Stomach smooth muscle (tissue), 2 donors: ENCODE data around the gene FNDC11.

ENCODE experiments used
- H3K27ac ChIP-seq: one replicate; pipeline ENCODE4 v1.7.0; 2013; ENCODE audit warnings: mild to moderate bottlenecking, low read length, inconsistent platforms
- H3K27me3 ChIP-seq, 2 donors: one replicate each; pipeline ENCODE4 v1.7.0; 2013; ENCODE audit warnings: low read length in 2 of 2; ENCODE audit not compliant: insufficient read depth in 2 of 2, control insufficient read depth in 1 of 2
- H3K36me3 ChIP-seq, 2 donors: one replicate each; pipeline ENCODE4 v1.7.0; 2013; ENCODE audit warnings: low read length in 2 of 2; ENCODE audit not compliant: control insufficient read depth in 2 of 2, insufficient read depth in 2 of 2
- H3K4me1 ChIP-seq: one replicate; pipeline ENCODE4 v1.7.0; 2013; ENCODE audit warnings: low read length; ENCODE audit not compliant: control insufficient read depth, insufficient read depth
- H3K4me3 ChIP-seq, 2 donors: one replicate each; pipeline ENCODE4 v1.7.0; 2013; ENCODE audit warnings: low read length in 2 of 2
- H3K9ac ChIP-seq, 2 donors: one replicate each; pipeline ENCODE4 v1.7.0; 2013; ENCODE audit warnings: low read length in 2 of 2, mild to moderate bottlenecking in 1 of 2
- H3K9me3 ChIP-seq, 2 donors: one replicate each; pipeline ENCODE4 v1.7.0; 2013; ENCODE audit warnings: low read length in 2 of 2; ENCODE audit not compliant: control insufficient read depth in 2 of 2
- donor health status: healthy.
- donor health status: Pancreatic carcinoma.

FNDC11 gene

DNA sequence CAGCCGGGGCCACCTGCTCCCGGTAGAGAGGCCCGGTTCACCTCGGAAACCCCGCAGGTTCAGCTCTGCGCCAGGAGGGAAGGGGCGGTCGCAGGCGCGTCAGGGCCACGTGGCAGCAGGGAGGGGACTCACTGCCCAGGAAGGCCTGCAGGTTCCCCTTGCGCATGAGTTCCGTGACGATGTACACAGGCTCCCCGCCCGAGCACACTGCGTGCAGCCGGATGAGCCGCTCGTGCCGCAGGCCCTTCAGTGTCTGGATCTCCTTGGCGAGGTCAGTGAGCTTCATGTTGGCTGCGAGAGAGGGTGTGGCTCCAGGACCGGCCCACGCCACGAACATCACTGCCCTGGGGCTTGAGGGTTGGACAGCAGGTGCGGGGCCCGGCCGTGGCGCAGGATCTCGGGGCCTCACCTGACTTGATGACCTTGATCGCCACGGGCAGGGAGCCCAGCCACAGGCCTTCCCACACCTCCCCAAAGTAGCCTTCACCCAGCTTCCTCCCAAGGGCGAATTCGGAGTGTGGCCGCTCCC, 11.9 kb upstream of the FNDC11 start:
- no peak overlapping the region for H3K9ac ChIP-seq
- no peak overlapping the region for H3K4me3 ChIP-seq
- H3K4me1 ChIP-seq: peaks cover 6% of the 10 kb centered on the region
- H3K36me3 ChIP-seq: no peaks in the 10 kb centered on the region
- no peaks in the 10 kb centered on the region for H3K9me3 ChIP-seq
- no peak overlapping the region for H3K27ac ChIP-seq
- peaks cover 6 to 7% of the 10 kb centered on the region in 2 donors for H3K27me3 ChIP-seq

DNA sequence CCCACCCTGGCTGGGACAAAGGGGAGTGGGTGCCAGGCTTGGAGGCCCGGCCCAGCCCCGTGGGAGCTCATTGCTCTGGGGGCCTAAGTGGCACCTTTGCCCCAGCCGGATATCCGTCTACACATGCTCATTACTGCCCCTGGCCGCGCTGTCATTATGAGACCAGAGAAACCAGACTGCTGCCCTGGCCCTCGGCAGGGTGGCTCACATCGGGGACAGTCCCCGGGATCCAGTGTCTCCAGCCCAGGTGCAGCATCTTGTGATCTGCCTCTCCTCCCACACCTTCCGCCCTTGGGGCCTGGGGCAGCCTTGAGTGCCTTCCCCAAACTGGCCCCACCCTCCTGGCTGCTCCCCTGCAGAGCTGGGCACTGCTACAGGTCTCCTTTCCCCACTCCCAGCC, 11.3 kb upstream of the FNDC11 start:
- Histone ChIP-seq H3K36me3 (no peaks in the 10 kb centered on the region), H3K4me1 (peaks cover 2% of the 10 kb centered on the region), H3K9me3 (no peaks in the 10 kb centered on the region), H3K27ac (no peak overlapping the region), H3K4me3 (no peak overlapping the region), H3K27me3 (peaks cover 3 to 8% of the 10 kb centered on the region in 2 donors), H3K9ac (no peak overlapping the region)

- no peak overlapping the region for H3K27ac ChIP-seq
- H3K9ac ChIP-seq: no peak overlapping the region
- H3K27me3 ChIP-seq: peaks cover 6 to 10% of the 10 kb centered on the region in 2 donors
- H3K9me3 ChIP-seq: no peaks in the 10 kb centered on the region
- H3K4me3 ChIP-seq: no peak overlapping the region
- H3K36me3 ChIP-seq: no peaks in the 10 kb centered on the region
- no peaks in the 10 kb centered on the region for H3K4me1 ChIP-seq
These were observed 10.8 kb upstream of the FNDC11 start for GRCh38 chr20:63543131-63543530.

DNA sequence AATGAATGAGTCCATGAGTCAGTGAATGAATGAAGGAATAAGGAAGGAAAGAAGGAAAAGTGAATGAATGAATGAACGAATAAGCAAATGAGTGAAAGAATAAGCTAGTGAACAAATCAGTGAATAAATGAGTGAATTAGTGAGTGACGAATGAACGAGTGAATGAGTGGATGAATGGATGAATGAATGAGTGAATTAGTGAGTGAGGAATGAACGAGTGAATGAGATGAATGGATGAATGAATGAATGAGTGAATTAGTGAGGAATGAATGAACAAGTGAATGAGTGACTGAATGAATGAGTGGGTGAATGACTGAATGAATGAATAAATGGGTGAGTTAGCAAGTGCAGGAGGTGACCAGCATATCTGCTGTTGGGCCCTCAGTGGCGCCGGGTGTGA, 10.2 kb upstream of the FNDC11 start:
- Histone ChIP-seq H3K36me3 (no peaks in the 10 kb centered on the region), H3K9ac (no peak overlapping the region), H3K4me3 (no peak overlapping the region), H3K27me3 (peaks cover 12 to 15% of the 10 kb centered on the region in 2 donors), H3K27ac (no peak overlapping the region), H3K4me1 (no peaks in the 10 kb centered on the region), H3K9me3 (no peaks in the 10 kb centered on the region)

DNA sequence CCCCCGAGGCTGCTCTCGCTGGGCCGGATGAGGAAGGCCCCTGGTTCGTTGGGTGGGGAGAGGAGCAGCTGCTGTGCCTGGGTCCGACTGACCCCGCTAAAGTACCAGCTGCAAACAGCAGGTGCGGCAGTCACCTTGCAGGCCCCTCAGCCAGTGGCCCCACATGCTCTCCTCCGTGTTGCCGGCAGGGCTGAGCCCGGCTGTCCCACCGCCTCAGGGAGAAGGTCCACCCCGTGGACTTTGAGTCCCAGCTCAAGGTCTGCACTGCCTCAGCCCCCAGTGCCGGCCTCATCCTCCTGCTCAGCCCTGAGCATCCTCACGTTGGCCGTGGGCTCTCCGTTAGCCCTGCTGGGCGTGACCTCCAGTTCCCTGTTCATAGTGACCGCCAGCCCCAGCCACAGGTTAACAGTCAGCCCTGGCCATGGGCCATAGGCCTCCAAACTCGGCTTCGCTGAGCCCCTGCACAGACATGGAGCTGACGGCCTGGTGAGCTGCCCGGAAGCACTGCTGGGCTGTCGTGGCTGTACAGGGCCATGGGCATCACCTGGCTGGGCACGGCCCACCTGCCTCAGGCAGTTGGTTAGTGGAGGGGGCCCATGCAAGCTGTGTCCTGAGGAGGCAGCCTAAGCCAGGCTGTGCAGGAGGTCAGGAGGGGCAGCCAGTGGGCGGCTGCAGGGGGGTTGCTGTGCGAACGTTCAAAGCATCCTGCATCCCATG, 9.6 kb upstream of the FNDC11 start:
- no peaks in the 10 kb centered on the region for H3K4me1 ChIP-seq
- H3K27me3 ChIP-seq: peaks cover 14 to 16% of the 10 kb centered on the region in 2 donors
- no peaks in the 10 kb centered on the region for H3K9me3 ChIP-seq
- no peaks in the 10 kb centered on the region for H3K36me3 ChIP-seq
- H3K27ac ChIP-seq: no peak overlapping the region
- no peak overlapping the region for H3K9ac ChIP-seq
- no peak overlapping the region for H3K4me3 ChIP-seq

GRCh38 chr20:63544958-63545516, 8.9 kb upstream of the FNDC11 start:
- H3K4me1 ChIP-seq: no peaks in the 10 kb centered on the region
- H3K36me3 ChIP-seq: no peaks in the 10 kb centered on the region
- no peaks in the 10 kb centered on the region for H3K9me3 ChIP-seq
- H3K27ac ChIP-seq: no peak overlapping the region
- H3K27me3 ChIP-seq: peaks cover 19 to 20% of the 10 kb centered on the region in 2 donors
- no peak overlapping the region for H3K4me3 ChIP-seq
- H3K9ac ChIP-seq: no peak overlapping the region

DNA sequence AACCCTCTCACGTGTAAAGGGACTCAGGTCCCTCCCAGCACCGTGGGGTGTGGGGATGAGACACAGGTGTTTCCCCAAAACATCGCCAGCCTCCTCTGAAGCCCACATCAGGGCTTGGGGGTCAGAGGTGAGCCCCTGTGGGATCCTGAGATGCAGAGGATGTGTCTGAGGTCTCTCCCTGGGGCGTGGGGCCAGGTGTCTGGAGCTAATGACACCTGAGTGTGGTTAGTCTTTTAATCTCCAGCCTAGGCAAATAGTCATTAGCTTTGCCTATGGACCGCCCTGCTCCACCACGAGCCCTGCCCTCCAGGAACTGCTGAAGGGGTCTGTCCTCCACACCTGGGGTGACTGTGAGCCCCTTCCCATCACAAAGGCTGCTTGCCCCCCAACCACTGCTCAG, 8.1 kb upstream of the FNDC11 start:
- no peak overlapping the region for H3K27ac ChIP-seq
- H3K9ac ChIP-seq: no peak overlapping the region
- no peaks in the 10 kb centered on the region for H3K9me3 ChIP-seq
- H3K27me3 ChIP-seq: peaks cover 20% of the 10 kb centered on the region in 2 donors
- H3K36me3 ChIP-seq: no peaks in the 10 kb centered on the region
- no peak overlapping the region for H3K4me3 ChIP-seq
- no peaks in the 10 kb centered on the region for H3K4me1 ChIP-seq

DNA sequence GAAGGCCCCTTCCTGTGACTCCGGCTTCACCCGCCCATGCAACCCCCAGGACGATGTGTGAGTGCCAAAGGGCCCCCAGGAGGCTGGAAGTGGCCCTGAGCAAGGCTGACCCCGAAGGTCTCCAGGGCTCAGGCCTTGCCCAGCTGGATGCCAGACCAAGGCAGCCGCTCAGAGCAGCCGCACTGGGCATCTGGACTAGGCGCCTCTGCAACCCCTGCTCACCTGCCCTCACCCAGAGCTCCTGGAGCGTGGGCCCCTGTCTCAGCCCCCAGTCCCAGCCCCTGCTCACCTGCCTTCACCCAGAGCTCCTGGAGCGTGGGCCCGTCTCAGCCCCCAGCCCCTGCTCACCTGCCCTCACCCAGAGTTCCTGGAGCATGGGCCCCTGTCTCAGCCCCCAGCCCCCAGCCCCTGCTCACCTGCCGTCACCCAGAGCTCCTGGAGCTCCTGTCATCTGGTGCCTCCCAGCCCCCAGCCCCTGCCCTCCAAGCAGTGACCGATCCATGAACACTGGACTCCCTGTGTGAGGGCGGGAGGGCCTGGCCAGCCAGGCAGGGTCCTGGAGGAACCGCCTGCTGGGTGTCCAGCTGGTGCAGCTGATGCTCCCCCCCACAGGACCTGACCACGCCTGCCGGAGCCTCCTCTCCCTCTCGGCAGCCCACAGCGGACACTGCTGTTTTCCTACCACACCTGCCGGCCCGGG, 7.6 kb upstream of the FNDC11 start:
- Histone ChIP-seq H3K9ac (no peak overlapping the region), H3K4me3 (no peak overlapping the region), H3K9me3 (no peaks in the 10 kb centered on the region), H3K36me3 (no peaks in the 10 kb centered on the region), H3K4me1 (no peaks in the 10 kb centered on the region), H3K27ac (no peak overlapping the region), H3K27me3 (peaks cover 20 to 22% of the 10 kb centered on the region in 2 donors)

- Histone ChIP-seq H3K9ac (no peak overlapping the region), H3K4me3 (no peak overlapping the region), H3K36me3 (no peaks in the 10 kb centered on the region), H3K27me3 (peaks cover 20 to 22% of the 10 kb centered on the region in 2 donors), H3K4me1 (no peaks in the 10 kb centered on the region), H3K27ac (no peak overlapping the region), H3K9me3 (no peaks in the 10 kb centered on the region)
These were observed 6.8 kb upstream of the FNDC11 start for GRCh38 chr20:63546956-63547724.

GRCh38 chr20:63547725-63548480, 6.1 kb upstream of the FNDC11 start, which contains the start of gene SRMS:
Gene SRMS (minus strand): TSS chr20:63547749. CDS start chr20:63547463, 286 bp downstream.
- Histone ChIP-seq H3K4me3 (no peak within 1 kb of the TSS), H3K9me3 (no peaks in the 10 kb centered on the region), H3K4me1 (peaks cover 2% of the 10 kb centered on the region), H3K27ac (no peak within 1 kb of the TSS), H3K27me3 (peaks cover 20 to 22% of the 10 kb centered on the region in 2 donors), H3K9ac (no peak within 1 kb of the TSS), H3K36me3 (no peaks in the 10 kb centered on the region)
